ENCODE measurements around the gene F8.
"Not testable (repeated sequence)": the region's sequence is repeated elsewhere in the genome, so short reads cannot be mapped to it uniquely, and the experiment has no call there.

Gene F8

DNA sequence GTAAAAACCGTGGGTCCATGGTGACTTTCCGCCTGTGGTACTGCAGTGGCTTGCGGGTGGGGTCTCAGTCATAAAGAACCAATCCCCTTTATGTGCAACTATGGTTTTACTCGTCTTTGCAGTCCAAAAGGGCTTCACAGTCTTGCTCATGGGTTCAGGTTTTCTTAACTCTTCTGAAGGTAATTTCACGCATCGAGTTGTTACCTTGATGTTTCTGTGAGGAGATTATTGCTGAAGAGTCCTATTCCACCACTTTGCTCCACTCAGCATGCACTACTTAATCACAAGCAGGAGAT lies 41.5 kb downstream of the F8 start:
- DNase-seq (ENCODE audit: low spot score): no peak

DNA sequence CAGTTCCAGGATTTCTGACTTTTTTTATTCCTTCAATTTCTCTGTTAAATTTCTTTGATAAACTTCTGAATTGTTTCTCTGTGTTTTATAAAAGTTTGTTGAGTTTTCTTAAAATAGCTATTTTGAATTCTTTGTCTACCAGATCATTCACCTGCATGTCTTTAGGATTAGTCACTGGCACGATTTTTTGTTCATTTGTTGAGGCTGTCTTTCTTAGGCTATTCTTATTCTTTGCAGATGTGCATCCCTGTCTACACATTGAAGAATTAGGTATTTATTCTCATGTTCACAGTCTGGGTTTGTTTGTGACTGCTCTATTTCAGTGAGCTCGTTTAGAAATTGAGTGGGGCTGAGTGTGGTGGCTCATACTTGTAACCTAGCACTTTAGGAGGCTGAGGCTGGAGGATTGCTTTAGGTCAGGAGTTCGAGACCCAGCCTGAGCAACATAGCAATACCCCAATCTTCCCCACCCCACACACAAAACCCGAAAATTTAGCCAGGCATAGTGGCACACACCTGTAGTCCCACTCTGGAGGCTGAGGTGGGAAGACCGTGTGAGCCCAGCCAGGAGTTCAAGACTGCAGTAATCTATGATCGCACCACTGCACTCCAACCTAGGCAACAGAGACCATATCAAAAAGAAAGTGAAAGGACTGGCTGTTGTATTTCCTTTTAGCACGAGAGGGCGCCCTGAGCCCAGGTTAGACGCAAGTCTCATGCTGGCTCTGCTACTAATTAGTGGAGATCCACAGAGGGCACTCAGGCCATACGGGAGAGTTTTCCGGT lies 42.0 kb downstream of the F8 start:
- peak; percentile 48 for DNase-seq (ENCODE audit: low spot score)

DNA sequence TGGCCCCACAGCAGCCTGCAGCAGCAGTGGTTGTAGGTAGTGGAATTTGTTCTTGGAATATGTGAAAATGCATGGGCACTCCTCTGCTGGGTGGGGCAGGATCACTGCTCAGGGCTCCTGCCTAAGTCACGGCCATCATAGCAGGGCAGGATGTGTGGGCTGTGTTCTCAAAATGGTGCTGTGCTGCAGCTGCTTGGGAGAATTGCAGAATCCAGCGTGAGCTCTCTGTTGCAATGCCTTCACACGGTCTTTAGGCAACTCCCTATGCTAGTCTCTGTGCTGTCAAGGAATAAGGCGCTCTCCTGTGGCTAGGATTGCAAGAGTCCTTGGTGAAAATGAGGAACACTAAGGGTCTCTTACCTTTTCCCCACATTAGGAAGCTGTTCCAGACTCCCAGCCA lies 42.9 kb downstream of the F8 start:
- no peak for DNase-seq (ENCODE audit: low spot score)

DNA sequence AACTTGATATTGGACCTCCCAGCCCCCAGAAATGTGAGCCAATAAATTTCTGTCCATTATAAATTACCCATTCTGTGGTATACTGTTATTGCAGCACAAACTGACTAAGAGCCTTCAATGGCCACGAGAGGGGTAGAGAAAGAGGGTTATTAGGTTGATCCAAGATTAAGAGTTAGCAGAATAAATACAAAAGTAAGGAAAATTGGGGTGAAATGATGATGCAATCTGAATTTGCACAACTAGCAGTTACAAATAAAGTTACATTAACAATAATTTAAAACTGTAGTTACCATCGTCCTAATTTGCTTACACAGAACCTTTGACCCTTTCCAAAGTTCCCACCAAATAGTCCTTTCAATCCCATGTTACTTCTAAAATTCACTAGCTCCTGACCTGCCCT lies 54.2 kb downstream of the F8 start:
- no peak for DNase-seq (ENCODE audit: low spot score)

DNA sequence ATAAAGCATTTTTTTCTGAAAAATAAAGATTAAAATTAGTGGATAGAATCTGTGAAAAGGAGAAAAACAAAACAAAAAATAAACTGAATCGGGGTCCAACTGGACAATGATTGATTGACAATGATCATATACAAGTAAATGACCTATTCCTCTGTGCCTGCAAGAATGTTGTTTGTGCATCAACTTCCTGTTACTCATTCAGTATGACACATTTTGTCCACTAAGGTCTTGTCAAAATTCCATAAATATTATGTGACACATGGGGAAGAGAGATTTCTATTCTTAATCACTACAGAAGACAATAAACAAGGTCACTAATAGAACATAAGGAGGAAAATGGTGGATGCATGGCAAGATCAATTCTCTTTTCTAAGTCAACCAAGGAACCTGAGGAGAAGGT lies 54.9 kb downstream of the F8 start:
- peak; percentile 67 for DNase-seq (ENCODE audit: low spot score)

DNA sequence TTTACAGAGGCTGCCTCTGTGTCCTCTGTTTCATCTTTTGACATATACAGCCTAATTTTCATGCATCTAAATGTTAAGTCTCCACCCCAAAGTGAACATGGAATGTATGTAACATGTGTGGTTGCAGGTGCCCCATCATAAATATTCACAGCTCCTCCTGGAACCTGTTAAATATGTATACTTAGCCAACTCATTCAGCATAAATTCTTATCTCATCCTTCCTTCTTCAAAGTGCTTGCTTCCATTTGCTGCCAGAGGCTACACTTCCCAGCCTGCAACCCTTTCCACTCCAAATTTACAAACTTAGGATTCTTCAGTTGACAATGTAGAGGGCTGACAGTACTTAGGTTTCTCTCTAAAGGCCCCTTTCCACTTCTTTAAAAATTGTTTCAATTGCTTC lies 60.6 kb downstream of the F8 start:
- DNase-seq (ENCODE audit: low spot score): no peak

DNA sequence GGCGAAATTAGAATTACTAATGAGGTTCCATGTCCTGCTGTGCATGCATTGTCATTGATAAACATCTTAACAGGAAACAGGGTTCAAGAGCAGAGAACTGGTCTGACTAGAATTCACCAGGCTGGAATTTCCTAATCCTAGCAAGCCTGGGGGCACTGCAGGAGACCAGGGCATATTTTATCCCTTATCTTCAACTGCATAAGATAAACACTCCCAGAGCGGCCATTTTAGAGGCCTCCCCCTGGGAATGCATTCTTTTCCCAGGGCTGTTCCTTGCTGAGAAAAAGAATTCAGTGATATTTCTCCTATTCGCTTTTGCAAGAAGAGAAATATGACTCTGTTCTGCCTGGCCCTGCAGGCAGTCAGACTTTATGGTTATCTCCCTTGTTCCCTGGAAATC lies 66.7 kb downstream of the F8 start:
- DNase-seq (ENCODE audit: low spot score): not testable (repeated sequence)

DNA sequence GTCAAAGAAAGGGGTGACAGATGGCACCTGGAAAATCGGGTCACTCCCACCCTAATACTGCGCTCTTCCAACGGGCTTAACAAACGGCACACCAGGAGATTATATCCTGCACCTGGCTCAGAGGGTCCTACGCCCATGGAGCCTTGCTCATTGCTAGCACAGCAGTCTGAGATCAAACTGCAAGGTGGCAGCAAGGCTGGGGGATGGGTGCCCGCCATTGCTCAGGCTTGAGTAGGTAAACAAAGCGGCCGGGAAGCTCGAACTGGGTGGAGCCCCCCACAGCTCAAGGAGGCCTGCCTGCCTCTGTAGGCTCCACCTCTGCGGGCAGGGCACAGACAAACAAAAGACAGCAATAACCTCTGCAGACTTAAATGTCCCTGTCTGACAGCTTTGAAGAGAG lies 83.3 kb downstream of the F8 start:
- not testable (repeated sequence) for DNase-seq (ENCODE audit: low spot score)

DNA sequence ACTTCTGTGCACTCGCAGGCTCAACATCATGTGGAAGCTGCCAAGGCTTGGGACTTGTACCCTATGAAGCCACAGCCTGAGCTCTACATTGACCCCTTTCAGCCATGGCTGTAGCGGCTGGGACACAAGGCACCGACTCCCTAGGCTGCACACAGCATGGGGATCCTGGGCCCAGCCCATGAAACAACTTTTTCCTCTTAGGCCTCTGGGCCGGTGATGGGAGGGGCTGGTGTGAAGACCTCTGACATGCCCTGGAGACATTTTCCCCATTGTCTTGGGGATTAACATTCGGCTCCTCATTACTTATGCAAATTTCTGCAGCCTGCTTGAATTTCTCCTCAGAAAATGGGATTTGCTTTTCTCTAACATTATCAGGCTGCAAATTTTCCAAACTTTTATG lies 97.8 kb downstream of the F8 start:
- DNase-seq (ENCODE audit: low spot score): not testable (repeated sequence)

DNA sequence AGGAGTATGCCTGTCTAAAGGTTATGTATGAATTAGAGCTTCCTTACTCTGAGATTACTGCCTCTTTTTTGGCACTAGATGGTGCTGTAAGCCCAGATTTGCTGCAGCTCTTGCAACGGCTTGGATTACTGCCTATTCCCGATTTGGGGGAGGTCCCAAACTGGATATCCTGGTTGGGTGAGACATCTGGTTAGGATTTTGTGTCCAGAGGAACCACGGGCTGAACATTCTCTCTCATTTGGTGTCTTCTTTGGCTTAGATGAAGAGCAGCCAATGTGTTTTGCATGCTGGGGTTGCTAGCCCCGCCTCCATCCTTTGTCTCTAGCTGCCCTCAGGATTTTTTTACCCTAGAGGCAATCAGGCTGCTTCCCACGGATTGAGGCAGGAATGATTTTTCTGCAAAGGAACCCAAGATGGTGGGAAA lies 104.5 kb downstream of the F8 start:
- DNase-seq (ENCODE audit: low spot score): peak; percentile 59

DNA sequence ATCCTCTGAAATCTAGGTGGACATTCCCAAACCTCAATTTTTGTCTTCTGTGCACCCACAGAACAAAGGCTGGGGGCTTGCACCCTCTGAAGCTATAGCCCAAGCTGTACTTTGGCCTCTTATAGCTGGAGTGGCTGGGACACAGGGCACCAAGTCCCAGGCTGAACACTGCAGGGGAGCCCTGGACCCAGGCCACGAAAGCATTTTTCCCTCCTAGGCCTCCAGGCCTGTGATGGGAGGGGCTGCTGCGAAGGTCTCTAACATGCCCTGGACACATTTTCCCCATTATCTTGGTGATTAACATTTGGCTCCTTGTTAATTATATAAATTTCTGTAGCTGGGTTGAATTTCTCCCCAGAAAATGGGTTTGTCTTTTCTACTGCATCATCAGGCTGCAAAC lies 108.5 kb downstream of the F8 start:
- no peak for DNase-seq (ENCODE audit: low spot score)

DNA sequence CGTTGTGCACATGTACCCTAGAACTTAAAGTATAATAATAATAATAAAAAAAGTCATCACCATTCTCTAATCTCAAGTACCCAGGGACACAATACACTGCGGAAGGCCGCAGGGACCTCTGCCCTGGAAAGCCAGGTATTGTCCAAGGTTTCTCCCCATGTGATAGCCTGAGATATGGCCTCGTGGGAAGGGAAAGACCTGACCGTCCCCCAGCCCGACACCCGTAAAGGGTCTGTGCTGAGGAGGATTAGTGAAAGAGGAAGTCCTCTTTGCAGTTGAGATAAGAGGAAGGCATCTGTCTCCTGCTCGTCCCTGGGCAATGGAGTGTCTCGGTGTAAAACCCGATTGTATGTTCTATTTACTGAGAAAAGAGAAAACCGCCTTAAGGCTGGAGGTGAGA lies 112.0 kb downstream of the F8 start:
- not testable (repeated sequence) for DNase-seq (ENCODE audit: low spot score)

DNA sequence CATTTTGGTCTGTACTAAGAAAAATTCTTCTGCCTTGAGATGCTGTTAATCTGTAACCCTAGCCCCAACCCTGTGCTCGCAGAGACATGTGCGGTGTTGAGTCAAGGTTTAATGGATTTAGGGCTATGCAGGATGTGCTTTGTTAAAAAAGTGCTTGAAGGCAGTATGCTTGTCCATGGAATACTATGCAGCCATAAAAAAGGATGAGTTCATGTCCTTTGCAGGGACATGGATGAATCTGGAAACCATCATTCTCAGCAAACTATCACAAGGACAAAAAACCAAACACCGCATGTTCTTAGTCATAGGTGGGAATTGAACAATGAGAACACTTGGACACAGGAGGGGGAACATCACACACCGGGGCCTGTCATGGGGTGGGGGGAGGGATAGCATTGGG lies 112.5 kb downstream of the F8 start:
- not testable (repeated sequence) for DNase-seq (ENCODE audit: low spot score)

DNA sequence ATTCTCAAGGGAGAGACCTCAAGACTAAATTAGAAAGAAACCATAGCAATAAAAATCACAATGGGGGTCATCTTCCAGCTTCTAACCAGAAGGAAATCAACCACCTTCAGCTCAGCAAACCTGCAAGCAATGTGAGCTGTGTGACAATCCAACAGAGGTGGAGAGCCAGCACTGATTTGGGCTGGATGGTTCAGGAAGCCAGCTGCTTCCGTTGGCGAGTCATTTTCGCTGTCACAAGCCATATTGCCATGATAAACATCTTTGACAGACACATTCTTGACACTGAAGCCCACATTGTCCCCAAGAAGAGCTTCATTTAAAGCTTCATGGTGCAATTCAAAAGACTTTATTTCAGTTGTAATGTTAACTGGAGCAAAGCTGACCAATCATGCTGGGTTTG lies 113.7 kb downstream of the F8 start:
- peak; percentile 11 for DNase-seq (ENCODE audit: low spot score)

DNA sequence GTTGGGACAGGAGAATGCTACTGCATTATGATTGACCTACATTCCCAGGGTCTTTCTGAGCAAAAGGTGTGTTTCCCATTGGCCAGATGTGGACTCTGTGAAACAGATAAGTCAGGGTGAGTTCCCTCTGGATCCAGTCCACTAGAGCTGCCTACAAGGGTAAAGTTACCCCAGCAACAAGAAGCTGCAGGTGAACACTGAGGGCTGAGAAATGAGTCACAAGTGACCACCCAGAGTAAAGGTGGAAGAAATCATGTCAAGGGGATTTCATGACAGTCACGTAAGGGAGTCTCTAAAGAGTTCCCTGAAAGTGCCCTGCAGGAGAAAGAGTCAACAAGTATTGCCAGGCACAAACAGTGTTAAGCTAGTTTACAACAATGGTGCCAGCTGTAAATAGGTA lies 120.1 kb downstream of the F8 start:
- DNase-seq (ENCODE audit: low spot score): no peak

DNA sequence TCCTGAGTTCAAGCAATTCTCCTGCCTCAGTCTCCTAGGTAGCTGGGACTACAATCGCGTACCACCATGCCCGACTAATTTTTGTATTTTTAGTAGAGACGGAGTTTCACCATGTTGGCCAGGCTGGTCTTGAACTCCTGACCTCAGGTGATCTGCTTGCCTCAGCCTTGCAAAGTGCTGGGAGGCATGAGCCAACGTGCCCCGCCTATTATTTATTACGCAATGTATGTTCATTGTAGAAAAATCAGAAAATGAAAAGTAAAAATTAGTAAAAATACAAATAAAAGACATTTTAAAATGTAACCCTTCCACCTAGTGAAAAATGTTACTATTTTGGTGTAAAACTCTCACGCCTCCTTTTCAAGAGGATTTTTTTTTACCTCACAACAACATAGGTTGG lies 122.2 kb downstream of the F8 start:
- DNase-seq (ENCODE audit: low spot score): no peak

DNA sequence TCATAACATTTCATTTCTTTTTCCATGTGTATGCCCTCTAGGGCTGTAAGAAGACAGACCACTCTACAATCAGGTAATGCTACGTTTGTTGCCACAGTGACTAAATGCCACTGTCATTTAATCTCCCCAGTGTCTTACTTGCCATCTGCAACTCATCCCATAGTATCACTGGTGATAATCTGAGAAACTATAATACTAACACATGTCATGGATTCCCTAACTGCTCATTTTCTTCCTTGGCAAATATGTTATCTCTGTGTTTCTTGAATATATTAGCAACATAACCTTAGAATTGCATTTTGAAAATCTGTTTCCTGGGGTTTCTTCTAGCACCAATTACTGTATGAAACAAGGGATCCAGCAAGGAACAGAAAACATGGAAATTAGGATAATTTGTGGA lies 130.2 kb downstream of the F8 start:
- no peak for DNase-seq (ENCODE audit: low spot score)

DNA sequence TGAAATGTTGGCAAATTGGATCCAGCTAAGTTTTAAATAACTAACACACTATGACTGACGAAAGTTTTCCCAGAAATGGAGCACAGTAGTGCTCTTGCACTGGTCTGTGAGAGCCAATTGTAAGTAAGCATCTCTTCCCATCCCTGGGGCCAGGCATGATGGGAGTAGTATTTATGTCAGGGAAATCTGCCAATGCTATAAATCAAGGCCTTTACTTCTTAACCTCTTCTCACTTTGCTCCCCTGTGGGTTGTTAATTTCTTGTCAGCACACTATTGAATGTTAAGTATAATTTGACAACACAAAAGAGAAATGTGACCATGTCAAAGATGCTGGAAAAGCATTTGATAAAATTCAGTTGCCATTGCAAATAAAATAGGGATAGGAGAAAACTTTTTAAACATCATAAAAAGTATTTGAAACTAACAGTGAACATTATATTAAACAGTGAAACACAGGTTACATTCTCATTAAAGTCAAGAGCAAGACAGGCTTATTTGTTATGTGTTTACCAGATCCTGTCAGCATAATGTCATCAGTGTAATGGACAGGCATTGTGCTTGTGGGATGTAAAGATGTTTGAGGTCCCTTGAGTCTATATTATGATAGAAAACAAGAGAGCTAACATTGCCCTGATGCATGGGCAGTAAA lies 131.4 kb downstream of the F8 start:
- no peak for DNase-seq (ENCODE audit: low spot score)

DNA sequence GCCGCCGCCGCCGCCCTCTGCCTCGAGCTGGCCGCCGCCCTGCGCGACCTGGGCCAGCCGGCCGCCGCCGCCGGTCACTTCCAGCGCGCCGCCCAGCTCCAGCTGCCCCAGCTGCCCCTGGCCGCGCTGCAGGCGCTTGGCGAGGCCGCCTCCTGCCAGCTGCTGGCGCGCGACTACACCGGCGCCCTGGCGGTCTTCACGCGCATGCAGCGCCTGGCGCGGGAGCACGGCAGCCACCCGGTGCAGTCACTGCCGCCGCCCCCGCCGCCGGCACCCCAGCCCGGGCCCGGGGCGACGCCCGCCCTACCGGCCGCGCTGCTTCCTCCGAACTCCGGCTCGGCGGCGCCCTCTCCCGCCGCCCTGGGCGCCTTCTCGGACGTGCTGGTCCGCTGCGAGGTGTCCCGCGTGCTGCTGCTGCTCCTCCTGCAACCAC lies 135.7 kb downstream of the F8 start:
- not testable (repeated sequence) for DNase-seq (ENCODE audit: low spot score)

DNA sequence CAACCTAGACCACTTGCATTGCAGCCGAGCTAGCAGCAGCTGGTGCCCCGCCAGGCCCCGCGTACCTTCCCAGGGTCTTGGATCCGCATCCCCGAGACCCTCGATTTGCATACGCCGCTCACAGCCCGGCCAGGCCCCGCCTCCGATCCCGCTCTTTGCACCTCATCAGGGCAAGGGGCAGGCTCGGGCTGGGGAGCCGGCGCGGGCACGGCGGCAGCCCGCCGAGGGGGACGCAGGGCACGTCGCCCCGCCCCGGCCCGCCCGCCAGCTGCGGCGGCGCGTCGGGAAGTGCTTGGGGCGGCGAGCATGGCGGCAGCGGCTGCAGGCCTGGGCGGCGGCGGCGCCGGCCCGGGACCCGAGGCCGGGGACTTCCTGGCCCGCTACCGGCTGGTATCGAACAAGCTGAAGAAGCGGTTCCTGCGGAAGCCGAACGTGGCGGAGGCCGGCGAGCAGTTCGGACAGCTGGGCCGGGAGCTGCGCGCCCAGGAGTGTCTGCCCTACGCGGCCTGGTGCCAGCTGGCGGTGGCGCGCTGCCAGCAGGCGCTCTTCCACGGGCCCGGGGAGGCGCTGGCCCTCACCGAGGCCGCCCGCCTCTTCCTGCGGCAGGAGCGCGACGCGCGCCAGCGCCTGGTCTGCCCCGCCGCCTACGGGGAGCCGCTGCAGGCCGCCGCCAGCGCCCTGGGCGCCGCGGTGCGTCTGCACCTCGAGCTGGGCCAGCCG lies 136.3 kb downstream of the F8 start, which contains the start of gene F8A1:
Gene F8A1, plus strand, starts transcription at position 287 of the 720 bp plus-strand sequence. Its CDS starts 20 bp downstream, at position 307.
- not testable (repeated sequence) for DNase-seq (ENCODE audit: low spot score)

DNA sequence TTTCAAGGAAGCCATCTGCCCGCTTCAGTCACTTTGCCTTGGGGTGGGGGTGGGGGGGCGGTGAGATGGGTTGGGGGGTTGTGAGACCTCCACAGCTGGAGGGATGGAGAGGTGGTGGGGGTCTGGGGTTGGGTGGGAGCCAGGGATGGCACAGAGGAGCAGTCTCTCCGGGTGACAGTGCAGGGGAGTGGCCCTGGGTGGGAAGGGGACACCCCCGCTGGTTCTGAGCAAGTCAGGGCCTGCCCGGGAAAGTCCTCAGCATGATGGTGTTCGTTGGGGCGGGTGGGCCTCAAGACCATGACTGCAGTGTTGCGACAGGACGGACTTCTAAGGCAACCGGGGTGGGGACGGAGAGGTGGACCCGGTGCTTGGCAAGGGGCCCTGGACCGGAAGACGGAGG lies 137.0 kb downstream of the F8 start:
- DNase-seq (ENCODE audit: low spot score): not testable (repeated sequence)

DNA sequence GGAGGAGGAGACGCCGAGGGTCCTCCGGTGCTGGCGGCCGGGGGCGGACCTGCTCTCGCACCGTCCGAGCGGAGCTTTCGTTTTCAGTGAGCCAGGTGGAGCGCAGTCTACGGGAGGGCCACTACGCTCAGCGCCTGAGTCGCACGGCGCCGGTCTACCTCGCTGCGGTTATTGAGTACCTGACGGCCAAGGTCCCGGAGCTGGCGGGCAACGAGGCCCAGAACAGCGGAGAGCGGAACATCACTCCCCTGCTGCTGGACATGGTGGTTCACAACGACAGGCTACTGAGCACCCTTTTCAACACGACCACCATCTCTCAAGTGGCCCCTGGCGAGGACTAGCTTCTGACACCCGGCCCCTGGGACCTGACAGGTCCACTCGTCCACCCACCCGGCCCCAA lies 137.5 kb downstream of the F8 start:
- not testable (repeated sequence) for DNase-seq (ENCODE audit: low spot score)

DNA sequence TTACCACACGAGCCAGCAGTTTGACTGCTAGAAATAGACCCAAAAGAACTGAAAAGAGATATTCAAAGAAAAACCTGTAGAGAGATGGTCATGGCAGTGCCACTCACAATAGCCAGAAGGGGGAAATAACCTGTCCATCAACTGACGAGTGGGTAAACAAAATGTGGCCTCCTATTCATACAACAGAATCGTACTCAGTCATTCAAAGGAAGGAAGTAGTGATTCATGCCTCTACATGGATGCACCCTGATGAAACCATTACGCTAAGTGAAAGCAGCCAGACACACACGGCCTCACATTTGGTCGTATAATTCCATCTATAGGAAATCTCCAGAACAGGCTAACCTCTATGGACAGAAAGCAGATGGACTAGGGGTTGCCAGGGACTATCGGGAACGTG lies 138.5 kb downstream of the F8 start:
- not testable (repeated sequence) for DNase-seq (ENCODE audit: low spot score)

Data from kidney capillary endothelial cell (primary cell).